PC-9 (cell line): ENCODE measurements around the gene MTA3. TPM values are rescaled to one million over a fixed set of nuclear protein-coding genes. Genes with fewer than 3 reads are reported as not detected.

Experiments
- BruUV-seq: library from RNA; stranded (reverse); fragments of 400-500 nt; replicated peaks from 2 replicates; lab custom pipeline; 2021; lab: Mats Ljungman, UMichigan
- CTCF ChIA-PET: fragments of 300-600 bp; sonication (Branson Sonifier 250); formaldehyde crosslinking; loops from one replicate; lab custom pipeline; 2022; ENCODE audit warnings: antibody characterized with exemption; lab: Charles Lee
- POLR2A ChIA-PET: fragments of 300-600 bp; sonication (Branson Sonifier 250); formaldehyde crosslinking; loops from one replicate; lab custom pipeline; 2022; ENCODE audit warnings: antibody characterized with exemption; ENCODE audit not compliant: unreplicated experiment; lab: Charles Lee
- DNase-seq, 2 experiments: peaks; one replicate each; pipeline versions ENCODE4 v3.0.0 to v3.0.0-alpha.2; 2015 to 2022; ENCODE audit warnings: mixed read lengths in 1 of 2
- H2AFZ ChIP-seq: fragments of 200-600 bp; sonication (generic); 2 replicates; pipeline ENCODE4 v1.8.1; 2017; ENCODE audit warnings: antibody characterized with exemption
- H3F3A ChIP-seq: fragments of 200-600 bp; sonication (generic); 2 replicates; pipeline ENCODE4 v1.8.1; 2017; ENCODE audit warnings: antibody characterized with exemption, mild to moderate bottlenecking, low read depth; ENCODE audit not compliant: insufficient read depth
- H3K27ac ChIP-seq: fragments of 200-600 bp; sonication (generic); 2 replicates; pipeline ENCODE4 v1.6.1; 2016; ENCODE audit warnings: mixed run types
- H3K27me3 ChIP-seq: fragments of 200-600 bp; sonication (generic); 2 replicates; pipeline ENCODE4 v1.6.1; 2016; ENCODE audit warnings: low read depth, mixed run types; ENCODE audit not compliant: insufficient read depth
- H3K36me3 ChIP-seq: fragments of 200-600 bp; sonication (generic); 2 replicates; pipeline ENCODE4 v1.6.1; 2016; ENCODE audit warnings: low read depth, mixed run types
- H3K4me1 ChIP-seq: fragments of 200-600 bp; sonication (generic); replicated peaks from 2 replicates; pipeline ENCODE4 v1.6.1; 2016; ENCODE audit warnings: mixed run types; ENCODE audit not compliant: insufficient read depth
- H3K4me2 ChIP-seq: fragments of 200-600 bp; sonication (generic); 2 replicates; pipeline ENCODE4 v1.6.1; 2017; ENCODE audit warnings: mixed run types
- H3K4me3 ChIP-seq: fragments of 200-600 bp; sonication (generic); 2 replicates; pipeline ENCODE4 v1.6.1; 2016; ENCODE audit warnings: mixed run types
- H3K79me2 ChIP-seq: fragments of 200-600 bp; sonication (generic); 2 replicates; pipeline ENCODE4 v1.6.1; 2017; ENCODE audit warnings: low read depth, mixed run types
- H3K9me2 ChIP-seq: fragments of 200-600 bp; sonication (generic); 2 replicates; pipeline ENCODE4 v1.8.1; 2017; ENCODE audit warnings: mild to moderate bottlenecking; ENCODE audit not compliant: insufficient read depth
- H3K9me3 ChIP-seq: fragments of 200-600 bp; sonication (generic); 2 replicates; pipeline ENCODE4 v1.8.1; 2016; ENCODE audit warnings: low read depth; ENCODE audit not compliant: insufficient read depth
- H4K20me1 ChIP-seq: fragments of 200-600 bp; sonication (generic); 2 replicates; pipeline ENCODE4 v1.8.1; 2017; ENCODE audit not compliant: insufficient read depth
- EZH2 ChIP-seq: fragments of 200-600 bp; sonication (generic); IDR thresholded peaks from 2 replicates; pipeline ENCODE4 v1.8.0; 2017; ENCODE audit warnings: antibody characterized with exemption, low read depth
- intact Hi-C: fragments of 100-400 bp; cut with micrococcal nuclease; formaldehyde crosslinking; loops from one replicate; pipeline ENCODE4 v1.10.0; 2022; ENCODE audit not compliant: unreplicated experiment
- total RNA-seq: library from RNA; stranded (reverse); gene quantifications from 2 replicates; pipeline ENCODE4 v1.2.3, GENCODE V29; 2021
- TF ChIP-seq, protein P1 (sequence below): fragments of 200-600 bp; sonication (generic); conservative IDR thresholded peaks from 2 replicates; pipeline ENCODE4 v1.6.1; 2017; ENCODE audit warnings: mixed run types, antibody characterized with exemption, mild to moderate bottlenecking, moderate library complexity

The MTA3 gene
- total RNA-seq, 1 experiment from 2014 or later, result 89.8 TPM

- no peaks in the 10 kb centered on the region for H4K20me1 ChIP-seq
- ChIA-PET CTCF (no interaction called here), POLR2A (no interaction called here)
- no peaks in the 10 kb centered on the region for H3K9me3 ChIP-seq
- H3K9me2 ChIP-seq, result no peaks in the 10 kb centered on the region; the same call in 1 of the 2 replicates
- DNase-seq, result no peak
- intact Hi-C loops, result no loop called here
- no peak overlapping the region for H3K27ac ChIP-seq
- H3K36me3 ChIP-seq, result no peaks in the 10 kb centered on the region
- H3K4me3 ChIP-seq, result no peak overlapping the region
- no peaks in the 10 kb centered on the region; the same call in 1 of the 2 replicates for H3F3A ChIP-seq
- H3K79me2 ChIP-seq, result no peaks in the 10 kb centered on the region
- BruUV-seq, result no TSS peak
- H3K27me3 ChIP-seq, result no peaks in the 10 kb centered on the region
- H2AFZ ChIP-seq, result no peak overlapping the region
- TF ChIP-seq, protein P1, sequence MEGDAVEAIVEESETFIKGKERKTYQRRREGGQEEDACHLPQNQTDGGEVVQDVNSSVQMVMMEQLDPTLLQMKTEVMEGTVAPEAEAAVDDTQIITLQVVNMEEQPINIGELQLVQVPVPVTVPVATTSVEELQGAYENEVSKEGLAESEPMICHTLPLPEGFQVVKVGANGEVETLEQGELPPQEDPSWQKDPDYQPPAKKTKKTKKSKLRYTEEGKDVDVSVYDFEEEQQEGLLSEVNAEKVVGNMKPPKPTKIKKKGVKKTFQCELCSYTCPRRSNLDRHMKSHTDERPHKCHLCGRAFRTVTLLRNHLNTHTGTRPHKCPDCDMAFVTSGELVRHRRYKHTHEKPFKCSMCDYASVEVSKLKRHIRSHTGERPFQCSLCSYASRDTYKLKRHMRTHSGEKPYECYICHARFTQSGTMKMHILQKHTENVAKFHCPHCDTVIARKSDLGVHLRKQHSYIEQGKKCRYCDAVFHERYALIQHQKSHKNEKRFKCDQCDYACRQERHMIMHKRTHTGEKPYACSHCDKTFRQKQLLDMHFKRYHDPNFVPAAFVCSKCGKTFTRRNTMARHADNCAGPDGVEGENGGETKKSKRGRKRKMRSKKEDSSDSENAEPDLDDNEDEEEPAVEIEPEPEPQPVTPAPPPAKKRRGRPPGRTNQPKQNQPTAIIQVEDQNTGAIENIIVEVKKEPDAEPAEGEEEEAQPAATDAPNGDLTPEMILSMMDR, result no peak
- H3K4me1 ChIP-seq, result no peaks in the 10 kb centered on the region
- H3K4me2 ChIP-seq, result no peak overlapping the region
Measured at GRCh38 chr2:42767899-42768705, 199.7 kb downstream of the MTA3 start.

GRCh38 chr2:42768706-42769256 is 200.3 kb downstream of the MTA3 start:
- POLR2A ChIA-PET, result no interaction called here
- Histone ChIP-seq H2AFZ (no peak overlapping the region), H3K4me1 (no peaks in the 10 kb centered on the region), H3K79me2 (no peaks in the 10 kb centered on the region), H3F3A (no peaks in the 10 kb centered on the region; the same call in 1 of the 2 replicates), H3K4me3 (no peak overlapping the region), H3K27me3 (no peaks in the 10 kb centered on the region), H4K20me1 (no peaks in the 10 kb centered on the region), H3K27ac (no peak overlapping the region), H3K4me2 (no peak overlapping the region), H3K9me2 (no peaks in the 10 kb centered on the region; the same call in 1 of the 2 replicates), H3K36me3 (no peaks in the 10 kb centered on the region), H3K9me3 (no peaks in the 10 kb centered on the region)
- CTCF ChIA-PET, result no interaction called here
- BruUV-seq, result no TSS peak
- TF ChIP-seq EZH2, result no peak
- TF ChIP-seq, protein P1, result no peak
- no peak for DNase-seq
- intact Hi-C loops, result no loop called here

DNA sequence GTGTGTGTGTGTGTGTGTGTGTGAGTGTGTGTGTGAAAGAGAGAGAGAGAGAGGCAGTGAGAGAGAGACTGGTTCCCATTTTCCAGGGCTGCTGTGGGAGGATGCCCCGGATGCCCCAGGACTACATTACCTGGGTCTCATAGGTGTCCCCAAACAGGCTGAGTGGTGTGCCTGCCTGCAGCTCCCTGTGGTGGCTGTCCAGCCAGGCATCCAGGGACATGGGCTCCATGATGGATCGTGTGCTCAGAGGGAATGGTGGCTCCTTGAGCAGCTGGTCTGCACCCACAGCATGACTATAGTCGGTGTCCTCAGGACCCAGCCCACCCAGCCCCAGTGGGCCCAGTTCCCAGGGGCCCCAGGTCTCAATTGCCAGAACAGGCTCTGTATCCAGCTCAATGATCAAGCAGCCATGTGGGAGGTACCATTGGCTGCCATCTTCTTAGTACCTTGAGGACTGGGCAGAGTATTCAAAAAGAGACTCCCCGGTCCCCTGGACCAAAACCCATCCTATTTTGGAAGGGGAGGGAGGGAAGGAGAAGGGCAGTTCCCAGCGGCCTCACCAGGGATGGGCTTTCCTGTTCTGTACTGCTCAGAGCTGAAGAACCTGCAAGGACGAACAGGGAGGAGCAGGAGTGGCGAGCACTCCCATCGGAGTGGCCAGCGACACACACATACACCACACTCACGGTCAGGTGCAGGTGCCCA is 201.3 kb downstream of the MTA3 start:
- POLR2A ChIA-PET, result interaction anchor here (0.7 kb wide), 1 partner anchor 954 kb away, joined by 3 read pairs; no protein-coding TSS in a partner anchor
- intact Hi-C loops, result no loop called here

More for the DNA sequence above, 201.3 kb downstream of the MTA3 start:
- Histone ChIP-seq H4K20me1 (no peaks in the 10 kb centered on the region), H3K4me3 (no peak overlapping the region), H3K79me2 (no peaks in the 10 kb centered on the region), H3K9me3 (no peaks in the 10 kb centered on the region), H3K9me2 (no peaks in the 10 kb centered on the region; the same call in 1 of the 2 replicates), H3K4me2 (no peak overlapping the region), H3K27me3 (no peaks in the 10 kb centered on the region), H3K4me1 (no peaks in the 10 kb centered on the region), H3K36me3 (no peaks in the 10 kb centered on the region), H3K27ac (no peak overlapping the region), H2AFZ (no peak overlapping the region), H3F3A (no peaks in the 10 kb centered on the region; the same call in 1 of the 2 replicates)
- BruUV-seq, result no TSS peak
- CTCF ChIA-PET, result no interaction called here
- TF ChIP-seq, protein P1, result no peak
- TF ChIP-seq EZH2, result no peak
- no peak for DNase-seq
